Right lobe of liver (tissue), 4 donors: Measurements from ENCODE around the gene DCDC1.

Source experiments
- CTCF ChIP-seq, 4 donors: fragments of 200-600 bp in 3 of 4; fragments of 450-650 bp in 1 of 4; IDR thresholded peaks; one replicate each; pipeline versions ENCODE4 v1.5.1 to v1.8.0; 2016 to 2022; ENCODE audit warnings: antibody characterized with exemption in 4 of 4, mild to moderate bottlenecking in 2 of 4
- POLR2A ChIP-seq: fragments of 450-650 bp; IDR thresholded peaks from one replicate; pipeline ENCODE4 v1.6.1; 2017; ENCODE audit warnings: antibody characterized with exemption, mild to moderate bottlenecking
- donor health status: DM: no; HTN: no; CAD: no.
- donor health status: DM: no; HTN: no; CAD: no.
- donor health status: DM: no; HTN: yes; CAD: no.

GRCh38 chr11:31414338-31414737, 44.8 kb upstream of the DCDC1 start:
- TF ChIP-seq CTCF (IDR thresholded peaks at IDR 0.05) (no peak), POLR2A (no peak)
